Stimulated activated CD4-positive, alpha-beta T cell treated with anti-CD3 and anti-CD28 coated beads, Interleukin-4, amount 100 ng/mL, for 48 hours (primary cell): Measurements from ENCODE around the gene SLC39A13.
A peak's percentile ranks its signal among the peaks of the same experiment; 100 is the strongest.

Source experiments
- DNase-seq, 2 donors: peaks; one replicate each; pipeline ENCODE4 v3.0.0-alpha.2; 2020; ENCODE audit warnings: low read depth in 2 of 2

The SLC39A13 gene

GRCh38 chr11:47407746-47408590 lies at the start of gene SLC39A13:
TSS of gene SLC39A13 (plus strand) at chr11:47408590. CDS start at chr11:47410095, 1,505 bp downstream.
- peak; percentile 87 to 90 for DNase-seq

DNA sequence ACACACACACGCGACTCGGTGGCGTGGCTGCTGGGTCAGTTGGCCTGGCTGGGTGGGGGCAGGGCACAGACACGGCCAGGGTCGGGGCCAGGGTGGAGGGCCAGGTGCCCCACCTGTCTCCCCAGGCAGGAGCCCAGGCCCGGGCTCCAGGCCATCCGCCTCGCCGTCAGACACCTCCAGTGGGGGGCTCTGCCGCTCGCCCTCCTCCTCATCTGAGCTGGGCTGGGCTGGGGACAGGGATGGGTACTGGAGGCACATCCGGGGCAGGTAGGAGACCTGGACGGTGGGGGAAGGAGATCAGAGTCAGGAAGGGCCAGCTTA lies 49.7 kb upstream of the SLC39A13 start:
- DNase-seq = no peak

GRCh38 chr11:47359162-47359561 lies 49.2 kb upstream of the SLC39A13 start:
- DNase-seq = no peak

DNA sequence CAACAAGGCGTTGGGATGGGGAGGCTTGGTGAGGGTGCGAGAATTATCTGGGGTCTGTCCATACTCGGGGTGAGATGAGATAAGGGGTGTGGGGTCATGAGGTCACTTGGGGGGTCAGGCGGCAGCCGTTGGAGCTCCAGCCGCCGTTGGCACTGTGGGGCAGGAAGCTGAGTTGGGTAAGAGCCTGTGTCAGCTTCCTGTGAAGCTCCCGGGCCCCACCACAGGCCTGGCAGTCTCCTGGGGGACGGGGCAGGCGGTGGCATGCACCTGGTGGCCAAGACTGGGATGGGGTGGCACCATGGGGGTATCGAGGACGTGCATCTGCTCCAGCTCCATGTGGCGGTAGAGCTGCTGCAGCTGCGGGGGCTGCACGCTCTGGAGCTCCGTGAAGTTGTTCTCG lies 48.8 kb upstream of the SLC39A13 start:
- no peak for DNase-seq

DNA sequence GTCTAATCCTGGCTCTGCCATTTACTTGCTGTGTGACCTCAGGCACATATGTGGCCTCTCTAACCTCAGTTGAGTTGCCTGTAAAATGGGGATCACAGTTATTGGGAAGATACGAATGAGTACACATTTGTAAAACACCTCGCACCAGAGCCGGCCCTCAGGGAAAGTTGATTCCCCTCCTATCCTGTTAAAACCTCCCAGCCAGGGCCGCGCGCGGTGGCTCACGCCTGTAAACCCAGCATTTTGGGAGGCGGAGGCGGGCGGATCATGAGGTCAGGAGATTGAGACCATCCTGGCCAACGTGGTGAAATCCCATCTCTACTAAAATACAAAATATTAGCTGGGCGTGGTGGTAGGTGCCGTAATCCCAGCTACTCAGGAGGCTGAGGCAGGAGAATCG lies 48.0 kb upstream of the SLC39A13 start:
- DNase-seq = no peak

GRCh38 chr11:47361419-47361818 lies 47.0 kb upstream of the SLC39A13 start:
- no peak for DNase-seq

- DNase-seq = no peak
Measured at GRCh38 chr11:47366020-47366490, 42.3 kb upstream of the SLC39A13 start.

- DNase-seq = no peak
Measured at GRCh38 chr11:47369676-47370075, 38.7 kb upstream of the SLC39A13 start.

- no peak for DNase-seq
Measured at GRCh38 chr11:47372422-47372821, 36.0 kb upstream of the SLC39A13 start.

DNA sequence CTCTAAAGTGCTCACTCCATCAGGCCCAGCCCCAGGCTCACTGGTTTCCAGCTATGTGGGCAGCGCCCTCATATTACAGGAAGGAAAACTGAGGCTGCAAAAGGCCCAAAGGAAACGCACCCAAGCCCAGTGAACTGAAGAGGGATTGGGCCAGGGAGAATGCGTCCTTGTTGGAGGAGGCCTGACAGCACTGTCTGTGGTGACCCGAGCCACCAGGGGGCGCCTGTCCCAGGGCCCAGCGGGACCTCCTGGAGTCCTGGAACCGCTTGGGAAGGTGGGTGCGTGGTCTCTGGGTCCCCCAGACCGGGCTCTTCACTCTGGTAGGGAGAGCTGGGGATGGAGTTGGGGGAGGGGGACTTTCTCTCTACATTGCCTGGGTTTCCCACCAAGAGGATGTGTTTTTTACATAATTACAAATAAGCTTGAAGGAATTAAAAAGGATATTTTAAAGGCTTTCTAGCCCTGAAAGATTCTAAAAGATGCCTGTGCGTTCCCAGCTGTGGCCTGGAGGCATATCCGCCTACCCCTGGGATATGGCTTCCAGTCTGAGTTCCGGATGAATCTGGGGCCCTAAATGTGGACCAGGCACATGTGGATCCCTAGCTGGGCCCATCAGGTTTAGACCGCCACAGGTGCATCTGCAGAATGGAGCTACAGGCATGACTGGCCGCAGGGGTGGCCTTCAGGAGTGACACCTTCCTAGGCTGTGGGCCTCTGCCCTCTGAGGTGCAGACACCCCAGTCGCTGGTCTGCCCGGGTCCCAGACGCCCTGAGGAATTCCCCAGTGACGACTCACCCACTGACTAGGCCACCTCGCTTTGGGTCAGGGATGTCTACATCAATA lies 34.3 kb upstream of the SLC39A13 start:
- DNase-seq = peak; percentile 84 to 87

GRCh38 chr11:47374720-47375019 lies 33.7 kb upstream of the SLC39A13 start:
- DNase-seq = no peak

GRCh38 chr11:47375020-47375419 lies 33.4 kb upstream of the SLC39A13 start:
- DNase-seq = no peak

- DNase-seq = no peak
Measured at GRCh38 chr11:47375546-47376085, 32.8 kb upstream of the SLC39A13 start.

GRCh38 chr11:47376107-47376524 lies 32.3 kb upstream of the SLC39A13 start:
- DNase-seq = no peak

DNA sequence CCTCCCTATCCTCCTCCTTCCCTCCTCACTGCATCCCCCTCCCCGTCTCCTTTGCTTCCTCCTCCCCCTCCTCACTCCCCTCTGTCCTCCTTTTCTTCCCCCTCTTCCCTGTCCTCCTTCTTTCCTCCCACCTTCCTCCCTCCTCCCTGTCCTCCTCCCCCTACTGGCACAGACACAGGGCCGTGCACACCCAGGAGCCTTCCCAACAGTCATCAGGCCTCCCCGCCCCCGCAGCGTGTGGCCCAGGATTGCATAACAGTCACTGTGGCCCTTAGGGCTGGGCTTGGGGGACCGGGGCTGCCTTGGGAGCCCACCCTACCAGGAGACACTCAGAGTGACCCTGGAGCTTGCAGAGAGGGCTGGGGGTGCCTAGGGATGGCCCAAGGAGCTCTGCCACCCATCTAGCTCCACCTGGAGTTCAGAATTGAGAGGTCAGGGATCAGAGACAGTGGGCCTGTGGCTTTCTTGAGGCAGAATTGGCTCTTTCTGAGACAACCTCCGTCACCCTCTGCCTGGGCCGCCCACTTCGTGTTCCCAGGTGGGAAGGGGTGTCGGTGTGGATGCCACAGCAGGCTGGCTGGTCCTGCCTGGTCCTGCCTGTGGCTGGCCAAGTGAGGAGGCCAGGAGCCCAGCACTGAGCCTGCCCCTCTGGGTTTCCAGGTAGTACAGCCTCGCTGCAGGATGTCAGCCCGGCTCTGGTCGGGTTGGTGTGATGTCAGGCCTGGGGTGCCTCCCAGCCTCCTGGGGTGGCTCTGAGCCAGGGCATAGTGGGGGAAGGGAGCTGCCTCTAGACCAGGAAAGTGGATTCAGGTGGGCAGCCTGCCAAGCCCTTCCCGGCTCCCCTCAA lies 31.6 kb upstream of the SLC39A13 start:
- no peak for DNase-seq

- DNase-seq = no peak
Measured at GRCh38 chr11:47377571-47378009, 30.8 kb upstream of the SLC39A13 start.

GRCh38 chr11:47378010-47378835 lies 30.2 kb upstream of the SLC39A13 start, which contains the start of gene SPI1:
TSS of gene SPI1 (minus strand) at chr11:47378547. CDS start at chr11:47378353, 194 bp downstream.
- no peak for DNase-seq

GRCh38 chr11:47378836-47379170 lies 29.6 kb upstream of the SLC39A13 start:
- no peak for DNase-seq

- no peak for DNase-seq
Measured at GRCh38 chr11:47379317-47379716, 29.1 kb upstream of the SLC39A13 start.

GRCh38 chr11:47380078-47380477 lies 28.3 kb upstream of the SLC39A13 start:
- no peak for DNase-seq

DNA sequence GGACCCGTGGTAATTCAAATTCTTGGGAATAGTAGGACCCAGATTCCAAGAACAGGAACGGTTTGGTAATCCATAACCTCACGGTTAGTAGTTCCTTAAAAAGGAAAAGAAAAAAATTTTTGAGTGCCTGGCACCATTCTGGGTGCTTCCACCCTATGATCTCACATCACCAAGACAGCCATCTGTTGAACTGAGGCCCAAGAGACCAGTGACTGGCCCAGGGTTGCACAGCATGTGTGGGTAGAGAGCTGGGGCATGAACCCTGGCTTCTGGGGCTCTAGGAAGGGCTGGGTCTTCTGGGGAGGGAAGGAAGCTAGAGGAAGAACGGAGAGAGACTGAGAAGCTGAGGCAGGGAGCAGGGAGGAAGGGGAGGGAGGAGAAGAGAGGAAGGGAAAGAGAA lies 25.3 kb upstream of the SLC39A13 start:
- DNase-seq = no peak
